Naive thymus-derived CD4-positive, alpha-beta T cell (primary cell): ENCODE measurements around the gene FAM241A. TPM values are rescaled to one million over a fixed set of nuclear protein-coding genes. Genes with fewer than 3 reads are reported as not detected.
"Not testable (repeated sequence)": the region's sequence is repeated elsewhere in the genome, so short reads cannot be mapped to it uniquely, and the experiment has no call there.

Experiments used
- ATAC-seq: fragments of 150-1000 bp; cut with Tn5 transposase; 2 replicates; pipeline ENCODE4 v1.10.0; 2021; ENCODE audit warnings: mild to moderate bottlenecking, moderate library complexity
- CTCF ChIA-PET: fragments of 350-600 bp; sonication (Branson Sonifier 250); formaldehyde crosslinking; loops from one replicate; lab custom pipeline; 2021; ENCODE audit warnings: antibody characterized with exemption; lab: Charles Lee
- POLR2A ChIA-PET: fragments of 350-600 bp; sonication (Branson Sonifier 250); formaldehyde crosslinking; loops from one replicate; lab custom pipeline; 2021; ENCODE audit warnings: antibody characterized with exemption, inconsistent platforms; lab: Charles Lee
- DNase-seq, 9 donors: peaks; one replicate each; pipeline versions ENCODE4 v3.0.0 to v3.0.0-alpha.2; 2020 to 2022; ENCODE audit warnings: mixed read lengths in 1 of 9
- H3K27ac ChIP-seq: one replicate; pipeline ENCODE4 v1.7.0; 2013; ENCODE audit warnings: mild to moderate bottlenecking, low read depth, low read length, moderate library complexity
- H3K27me3 ChIP-seq, 2 donors: one replicate each; pipeline ENCODE4 v1.7.0; 2013; ENCODE audit warnings: low read length in 2 of 2, mild to moderate bottlenecking in 2 of 2, moderate library complexity in 2 of 2; ENCODE audit not compliant: control insufficient read depth in 2 of 2, insufficient read depth in 2 of 2
- H3K36me3 ChIP-seq, 3 experiments: 1 replicate in 2 of 3; 2 replicates in 1 of 3; pipeline ENCODE4 v1.7.0; 2013; ENCODE audit warnings: low read length in 3 of 3, mild to moderate bottlenecking in 3 of 3, moderate library complexity in 1 of 3; ENCODE audit not compliant: insufficient read depth in 3 of 3, control insufficient read depth in 2 of 3
- H3K4me1 ChIP-seq, 2 donors: one replicate each; pipeline ENCODE4 v1.7.0; 2013; ENCODE audit warnings: low read length in 2 of 2, mild to moderate bottlenecking in 2 of 2, moderate library complexity in 1 of 2; ENCODE audit not compliant: control insufficient read depth in 2 of 2, insufficient read depth in 2 of 2
- H3K4me3 ChIP-seq: 2 replicates; pipeline ENCODE4 v1.7.0; 2013; ENCODE audit warnings: mild to moderate bottlenecking, low read length
- H3K9me3 ChIP-seq, 3 experiments: 1 replicate in 2 of 3; 2 replicates in 1 of 3; pipeline ENCODE4 v1.7.0; 2013; ENCODE audit warnings: low read length in 3 of 3; ENCODE audit not compliant: control insufficient read depth in 2 of 3
- H3K27ac Mint-ChIP-seq, 9 donors: one replicate each; pipeline ENCODE4 v1.8.0; 2020 to 2022; ENCODE audit warnings: mixed read lengths in 9 of 9, mild to moderate bottlenecking in 8 of 9, moderate library complexity in 5 of 9, inconsistent platforms in 2 of 9
- H3K27me3 Mint-ChIP-seq, 5 donors: one replicate each; pipeline ENCODE4 v1.8.0; 2021 to 2022; ENCODE audit warnings: mixed read lengths in 5 of 5, mild to moderate bottlenecking in 1 of 5
- H3K36me3 Mint-ChIP-seq, 5 donors: one replicate each; pipeline ENCODE4 v1.8.0; 2020 to 2022; ENCODE audit warnings: mixed read lengths in 5 of 5, mild to moderate bottlenecking in 3 of 5, inconsistent platforms in 1 of 5
- H3K4me1 Mint-ChIP-seq, 7 donors: one replicate each; pipeline ENCODE4 v1.8.0; 2020 to 2022; ENCODE audit warnings: mixed read lengths in 7 of 7, mild to moderate bottlenecking in 3 of 7, inconsistent platforms in 1 of 7
- H3K4me3 Mint-ChIP-seq, 10 donors: one replicate each; pipeline ENCODE4 v1.8.0; 2020 to 2022; ENCODE audit warnings: mild to moderate bottlenecking in 10 of 10, mixed read lengths in 10 of 10, moderate library complexity in 6 of 10, inconsistent platforms in 2 of 10
- H3K9me3 Mint-ChIP-seq, 11 donors: one replicate each; pipeline ENCODE4 v1.8.0; 2020 to 2022; ENCODE audit warnings: mixed read lengths in 11 of 11, mild to moderate bottlenecking in 4 of 11, inconsistent platforms in 1 of 11, moderate library complexity in 1 of 11
- intact Hi-C, 2 donors: fragments of 100-400 bp; cut with micrococcal nuclease; formaldehyde crosslinking; loops; one replicate each; pipeline ENCODE4 v1.15.1; 2023
- polyA plus RNA-seq, 2 donors: library from polyadenylated mRNA; unstranded; fragments of 300-500 nt; fragmentation: Illumina TruSeq; gene quantifications; one replicate each; pipeline ENCODE4 v1.2.3, GENCODE V29; 2021
- total RNA-seq, 6 experiments: library from RNA in 5 of 6; stranded (reverse) in 5 of 6; gene quantifications; 1 replicate in 5 of 6; 2 replicates in 1 of 6; pipeline ENCODE4 v1.2.3 and lab custom pipeline; 2021 to 2026

Gene FAM241A
- total and polyA plus RNA-seq, 7 experiments from 2014 or later, result 1.2 to 2.4 (median 2.0) TPM

DNA sequence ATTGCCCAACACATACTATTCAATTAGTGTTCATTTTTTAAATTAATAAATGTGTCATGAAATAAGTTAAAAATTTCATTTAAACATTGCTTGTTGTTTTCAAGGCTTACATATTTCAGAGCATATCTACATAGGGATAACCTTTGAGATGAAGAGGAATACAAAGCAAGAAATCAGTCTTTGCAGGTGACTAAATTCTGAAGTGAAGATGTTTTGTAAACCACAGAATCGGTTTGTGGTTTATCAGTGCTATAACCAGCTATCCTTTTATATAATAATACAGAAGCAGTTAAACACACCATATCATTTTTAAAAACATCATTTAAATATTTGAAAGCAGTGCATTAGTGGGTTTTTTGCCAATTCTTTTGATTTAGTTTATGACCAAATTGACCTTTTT, 26.9 kb downstream of the FAM241A start:
- ChIA-PET POLR2A (interaction anchor here (0.8 kb wide), 1 partner anchor 9 kb away, joined by 4 read pairs; no protein-coding TSS in a partner anchor), CTCF (no interaction called here)
- H3K27me3 ChIP-seq, result no peaks in the 10 kb centered on the region
- H3K4me3 ChIP-seq, result no peak overlapping the region
- H3K27ac ChIP-seq, result no peak overlapping the region
- no peaks in the 10 kb centered on the region for H3K36me3 ChIP-seq
- Mint-ChIP-seq H3K4me3 (no peak overlapping the region), H3K9me3 (no peaks in the 10 kb centered on the region), H3K27ac (no peak overlapping the region), H3K27me3 (no peaks in the 10 kb centered on the region), H3K36me3 (peaks cover 0 to 18% (median 5%) of the 10 kb centered on the region in 5 donors), H3K4me1 (peaks cover 7 to 61% (median 36%) of the 10 kb centered on the region in 7 donors)
- H3K4me1 ChIP-seq, result peaks cover 0 to 12% of the 10 kb centered on the region in 2 donors
- intact Hi-C loops, result no loop called here
- no peaks in the 10 kb centered on the region for H3K9me3 ChIP-seq
- ATAC-seq, result no peak
- DNase-seq, result no peak

DNA sequence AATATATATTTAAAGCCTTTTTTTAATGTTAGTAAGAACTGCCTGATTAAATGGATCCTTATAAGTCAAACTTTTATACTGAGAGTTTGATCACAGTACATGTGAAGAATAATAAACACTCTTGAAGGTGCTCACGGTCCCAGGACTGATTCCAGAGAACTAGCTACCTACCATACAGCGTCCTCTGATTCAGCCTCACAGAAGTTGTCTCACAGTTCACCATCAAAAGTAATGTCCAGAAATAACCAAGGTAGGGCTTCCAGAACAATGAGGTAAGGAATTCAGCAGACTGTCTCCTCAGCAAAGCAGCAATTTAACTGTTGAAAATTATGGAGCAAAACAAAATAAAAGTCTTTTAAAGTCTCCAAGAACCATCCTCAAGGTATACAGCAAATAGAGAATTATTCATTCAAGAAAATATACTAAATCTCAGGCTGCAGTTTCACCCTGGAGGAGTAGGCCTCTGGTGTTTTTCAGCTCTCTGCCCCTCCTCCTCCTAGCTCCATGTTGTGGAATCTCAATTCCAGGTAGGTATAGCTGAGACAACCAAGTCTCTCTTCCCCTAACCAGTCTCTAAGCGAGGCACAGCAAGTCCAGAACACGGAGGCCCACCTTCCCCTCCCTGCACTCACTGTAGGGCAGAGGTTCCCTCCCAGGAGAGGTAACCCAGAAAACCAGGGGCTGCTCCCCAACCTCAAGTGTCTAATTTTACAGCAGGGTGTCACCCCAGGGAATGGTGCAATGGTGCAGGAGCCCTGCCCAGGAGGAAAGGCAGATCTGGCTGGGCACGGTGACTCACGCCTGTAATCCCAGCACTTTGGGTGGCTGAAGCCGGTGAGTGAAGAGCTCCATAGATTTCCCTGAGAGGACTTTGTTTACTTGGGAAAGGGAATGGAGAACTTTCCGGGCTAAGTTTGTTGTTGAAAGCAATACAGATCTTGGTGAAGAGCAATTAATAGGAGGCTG, 28.6 kb downstream of the FAM241A start:
- Histone ChIP-seq H3K4me1 (no peaks in the 10 kb centered on the region), H3K36me3 (no peaks in the 10 kb centered on the region), H3K4me3 (no peak overlapping the region), H3K27ac (no peak overlapping the region), H3K9me3 (no peaks in the 10 kb centered on the region), H3K27me3 (no peaks in the 10 kb centered on the region)
- intact Hi-C loops, result no loop called here
- POLR2A ChIA-PET, result no interaction called here
- no peaks in the 10 kb centered on the region for H3K27me3 Mint-ChIP-seq
- CTCF ChIA-PET, result no interaction called here
- no peak overlapping the region for H3K4me3 Mint-ChIP-seq
- H3K36me3 Mint-ChIP-seq, result peaks cover 0 to 18% (median 7%) of the 10 kb centered on the region in 5 donors
- H3K27ac Mint-ChIP-seq, result no peak overlapping the region
- H3K9me3 Mint-ChIP-seq, result no peaks in the 10 kb centered on the region
- peaks cover 6 to 59% (median 31%) of the 10 kb centered on the region in 7 donors for H3K4me1 Mint-ChIP-seq
- ATAC-seq (no peak), DNase-seq (no peak)

DNA sequence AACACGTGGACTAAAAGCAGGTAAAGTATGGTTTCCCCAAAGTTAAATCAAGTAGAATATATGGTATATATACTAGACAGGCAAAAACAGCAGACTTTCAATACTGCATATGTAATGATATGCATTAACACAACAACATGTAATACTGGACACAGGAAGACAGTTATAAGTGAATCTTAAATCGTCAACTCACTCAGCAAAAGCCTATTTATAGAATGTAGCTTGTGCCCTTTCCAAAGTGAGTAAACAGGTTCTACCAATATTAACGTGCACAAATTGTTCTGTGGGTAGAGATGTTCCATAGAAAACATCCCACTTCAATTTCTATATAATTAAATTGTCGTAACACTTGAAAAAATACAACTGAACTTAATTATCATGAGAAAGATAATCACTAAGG, 30.6 kb downstream of the FAM241A start:
- no peaks in the 10 kb centered on the region for H3K27me3 ChIP-seq
- no peak overlapping the region for H3K27ac Mint-ChIP-seq
- DNase-seq, result no peak
- no peaks in the 10 kb centered on the region for H3K9me3 Mint-ChIP-seq
- intact Hi-C loops, result loop anchor here in 1 of 2 donors (1.0 kb wide), 1 partner anchor 9 kb away; no protein-coding TSS in a partner anchor
- no peaks in the 10 kb centered on the region for H3K36me3 ChIP-seq
- H3K4me1 Mint-ChIP-seq, result peaks cover 6 to 48% (median 32%) of the 10 kb centered on the region in 7 donors
- no peaks in the 10 kb centered on the region for H3K9me3 ChIP-seq
- no peak overlapping the region for H3K4me3 Mint-ChIP-seq
- no peak for ATAC-seq
- H3K36me3 Mint-ChIP-seq, result peaks cover 0 to 18% (median 7%) of the 10 kb centered on the region in 5 donors
- no peaks in the 10 kb centered on the region for H3K4me1 ChIP-seq
- ChIA-PET POLR2A (interaction anchor here (0.6 kb wide), 1 partner anchor 20 kb away, joined by 5 read pairs; no protein-coding TSS in a partner anchor), CTCF (no interaction called here)
- no peak overlapping the region for H3K4me3 ChIP-seq
- no peak overlapping the region for H3K27ac ChIP-seq
- H3K27me3 Mint-ChIP-seq, result no peaks in the 10 kb centered on the region

DNA sequence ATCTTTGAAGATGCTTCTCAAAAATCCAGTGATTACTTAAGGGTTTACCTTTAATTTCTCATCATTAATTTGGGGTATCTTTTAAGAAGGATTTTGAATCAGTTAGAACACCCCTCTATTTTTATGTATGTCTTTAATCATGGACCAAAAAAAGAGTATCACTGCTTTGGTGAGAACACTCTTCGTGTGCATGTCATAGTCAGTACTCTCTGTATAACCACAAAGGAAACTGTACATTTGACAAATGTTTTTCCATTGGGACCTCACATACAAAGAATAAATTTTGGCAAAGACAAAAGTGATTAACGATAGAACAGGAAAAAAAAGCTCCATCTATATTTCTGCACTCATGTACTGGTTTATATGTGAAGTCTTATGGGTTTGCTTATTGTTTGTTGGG, 31.3 kb downstream of the FAM241A start:
- H3K27me3 Mint-ChIP-seq, result no peaks in the 10 kb centered on the region
- H3K9me3 Mint-ChIP-seq, result no peaks in the 10 kb centered on the region
- Histone ChIP-seq H3K4me3 (no peak overlapping the region), H3K36me3 (no peaks in the 10 kb centered on the region), H3K9me3 (no peaks in the 10 kb centered on the region), H3K27ac (no peak overlapping the region), H3K4me1 (peaks cover 0 to 4% of the 10 kb centered on the region in 2 donors), H3K27me3 (no peaks in the 10 kb centered on the region)
- ChIA-PET CTCF (no interaction called here), POLR2A (no interaction called here)
- peak overlapping the region in 3 of 9 donors; percentile 12 to 43 (median 33) for H3K27ac Mint-ChIP-seq
- intact Hi-C loops, result loop anchor here in 1 of 2 donors (1.0 kb wide), 1 partner anchor 9 kb away; no protein-coding TSS in a partner anchor
- ATAC-seq (no peak), DNase-seq (no peak)
- H3K4me1 Mint-ChIP-seq, result peaks cover 11 to 49% (median 33%) of the 10 kb centered on the region in 7 donors
- peak overlapping the region in 1 of 10 donors; percentile 3 for H3K4me3 Mint-ChIP-seq
- H3K36me3 Mint-ChIP-seq, result peaks cover 0 to 15% (median 7%) of the 10 kb centered on the region in 5 donors

DNA sequence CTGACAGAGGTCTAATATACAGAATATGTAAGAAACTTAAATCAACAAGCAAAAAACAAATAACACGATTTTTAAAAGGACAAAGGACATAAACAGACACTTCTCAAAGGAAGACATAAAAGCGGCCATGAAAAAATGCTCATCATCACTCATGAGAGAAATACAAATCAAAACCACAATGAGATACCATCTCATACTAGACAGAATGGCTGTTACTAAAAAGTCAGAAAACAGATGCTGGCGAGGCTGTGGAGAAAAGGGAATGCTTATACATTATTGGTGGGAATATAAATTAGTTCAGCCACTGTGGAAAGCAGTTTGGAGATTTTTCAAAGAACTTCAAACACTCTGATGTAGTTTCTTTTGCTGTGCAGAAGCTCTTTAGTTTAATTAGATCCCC, 33.5 kb downstream of the FAM241A start:
- peaks cover 0 to 17% of the 10 kb centered on the region in 2 donors for H3K4me1 ChIP-seq
- DNase-seq, H3K9me3 Mint-ChIP-seq, H3K27ac ChIP-seq, H3K27me3 Mint-ChIP-seq, H3K36me3 Mint-ChIP-seq, H3K27me3 ChIP-seq, H3K36me3 ChIP-seq, intact Hi-C loops, POLR2A ChIA-PET, H3K4me3 ChIP-seq, CTCF ChIA-PET, ATAC-seq, H3K27ac Mint-ChIP-seq, H3K9me3 ChIP-seq: not testable (repeated sequence)
- H3K4me1 Mint-ChIP-seq, result peaks cover 33 to 65% (median 55%) of the 10 kb centered on the region in 7 donors
- peak overlapping the region in 1 of 10 donors; percentile 11 for H3K4me3 Mint-ChIP-seq

DNA sequence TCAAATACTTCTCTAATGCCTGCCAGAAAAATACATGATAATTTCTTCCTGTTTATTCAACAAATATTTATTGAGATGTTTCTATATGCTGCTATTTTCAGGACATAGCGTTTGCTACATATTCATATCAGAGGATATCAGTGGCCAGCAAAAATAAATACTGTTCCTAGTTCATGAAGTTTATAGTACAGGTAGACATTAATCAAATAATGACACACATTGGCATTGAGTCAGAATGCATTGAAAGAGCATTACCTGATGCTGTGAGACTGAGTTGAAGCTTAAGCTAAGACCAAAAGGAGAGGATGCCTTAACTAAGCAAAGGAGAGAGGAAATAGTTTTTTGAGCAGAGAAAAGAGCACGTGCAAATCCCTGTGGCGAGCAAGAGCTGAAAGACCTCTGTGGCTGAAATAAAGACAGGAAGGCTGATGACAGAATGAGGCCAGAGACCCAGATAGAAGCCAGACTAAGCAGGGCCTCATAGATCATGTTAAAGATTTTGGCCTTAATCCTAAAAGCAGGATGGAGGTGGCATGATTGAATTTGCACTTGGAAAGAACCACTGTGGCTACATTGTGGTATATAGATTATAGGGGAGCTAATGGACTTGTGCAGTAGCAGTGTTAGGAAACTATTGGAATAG, 36.2 kb downstream of the FAM241A start:
- peak overlapping the region in 5 of 9 donors; percentile 2 to 33 (median 14) for H3K27ac Mint-ChIP-seq
- peaks cover 0 to 5% (median 0%) of the 10 kb centered on the region in 5 donors for H3K36me3 Mint-ChIP-seq
- Histone ChIP-seq H3K27ac (no peak overlapping the region), H3K27me3 (no peaks in the 10 kb centered on the region), H3K4me3 (no peak overlapping the region), H3K9me3 (no peaks in the 10 kb centered on the region), H3K4me1 (peaks cover 0 to 17% of the 10 kb centered on the region in 2 donors), H3K36me3 (no peaks in the 10 kb centered on the region)
- H3K9me3 Mint-ChIP-seq, result no peaks in the 10 kb centered on the region
- DNase-seq (no peak), ATAC-seq (no peak)
- no peaks in the 10 kb centered on the region for H3K27me3 Mint-ChIP-seq
- intact Hi-C loops, result loop anchor here in 1 of 2 donors (5.0 kb wide), 1 partner anchor 34 kb away; the partner anchor contains the start of gene FAM241A
- CTCF ChIA-PET, result interaction anchor here (1.2 kb wide), 1 partner anchor 26 kb away, joined by 3 read pairs; no protein-coding TSS in a partner anchor
- POLR2A ChIA-PET, result interaction anchor here (0.6 to 1.5 kb wide), 3 partner anchors 9 to 46 kb away, joined by 3 to 5 read pairs (median 4); no protein-coding TSS in a partner anchor
- peaks cover 26 to 66% (median 50%) of the 10 kb centered on the region in 7 donors for H3K4me1 Mint-ChIP-seq
- peak overlapping the region in 4 of 10 donors; percentile 10 to 73 (median 24) for H3K4me3 Mint-ChIP-seq
